SH-SY5Y (cell line): Measurements from ENCODE around the gene KRTAP29-1.

Experiments used
- GATA2 ChIP-seq: IDR thresholded peaks from 2 replicates; pipeline ENCODE4 v1.6.1; 2011; ENCODE audit warnings: mild to moderate bottlenecking, low read depth, low read length
- GATA3 ChIP-seq: IDR thresholded peaks from 2 replicates; pipeline ENCODE4 v1.6.1; 2011; ENCODE audit warnings: low read depth, mild to moderate bottlenecking, low read length, moderate library complexity

GRCh38 chr17:41325611-41326010 is 23.0 kb upstream of the KRTAP29-1 start:
- TF ChIP-seq GATA2, result no peak
- no peak for TF ChIP-seq GATA3
